Measurements from ENCODE around the gene CDHR2.

DNA sequence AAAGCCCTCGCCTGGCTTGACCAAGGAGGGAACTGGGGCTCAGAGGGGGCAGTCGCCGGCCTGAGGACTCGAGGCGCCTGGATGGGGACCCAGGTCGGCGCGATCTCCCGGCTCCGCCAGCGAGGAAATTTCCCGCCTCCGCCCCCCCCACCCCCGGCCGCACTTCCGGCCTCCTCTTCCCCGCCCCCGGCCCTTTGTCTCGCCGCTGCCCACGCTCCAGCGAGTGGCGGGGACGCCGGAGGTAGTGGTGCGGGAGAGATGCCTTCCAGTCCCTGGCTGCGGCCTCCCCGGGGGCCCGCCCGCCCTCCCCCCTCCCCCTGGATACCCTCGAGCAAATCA, 61.3 kb downstream of the CDHR2 start:
- no peak for TF ChIP-seq YY1 (IDR thresholded peaks at IDR 0.05; ENCODE audit: insufficient read depth, insufficient read length)
- no peak for TF ChIP-seq SUZ12 (IDR thresholded peaks at IDR 0.05; ENCODE audit: extremely low read depth, insufficient read depth, insufficient read length)

All from NT2/D1 (cell line).